Retina (tissue), 1 donor: ENCODE measurements around the gene CHD6.
"Not testable (repeated sequence)": the region's sequence is repeated elsewhere in the genome, so short reads cannot be mapped to it uniquely, and the experiment has no call there.

ENCODE experiments used
- DNase-seq: peaks from one replicate; pipeline ENCODE4 v3.0.0-alpha.2; 2016

CHD6 gene

GRCh38 chr20:41538810-41539596 is 79.2 kb downstream of the CHD6 start:
- DNase-seq: no peak

- DNase-seq: no peak
Measured at GRCh38 chr20:41537865-41538264, 80.3 kb downstream of the CHD6 start.

GRCh38 chr20:41535551-41535950 is 82.6 kb downstream of the CHD6 start:
- DNase-seq: not testable (repeated sequence)

- DNase-seq: no peak
Measured at GRCh38 chr20:41534842-41535241, 83.3 kb downstream of the CHD6 start.

GRCh38 chr20:41534170-41534569 is 84.0 kb downstream of the CHD6 start:
- no peak for DNase-seq

- no peak for DNase-seq
Measured at GRCh38 chr20:41533537-41534136, 84.5 kb downstream of the CHD6 start.

- no peak for DNase-seq
Measured at GRCh38 chr20:41532935-41533334, 85.2 kb downstream of the CHD6 start.

GRCh38 chr20:41531518-41532275 is 86.5 kb downstream of the CHD6 start:
- no peak for DNase-seq

- DNase-seq: no peak
Measured at GRCh38 chr20:41530923-41531322, 87.3 kb downstream of the CHD6 start.

GRCh38 chr20:41526327-41526726 is 91.8 kb downstream of the CHD6 start:
- DNase-seq: no peak

- peak; percentile 6 for DNase-seq
Measured at GRCh38 chr20:41524980-41525613, 93.1 kb downstream of the CHD6 start.

- no peak for DNase-seq
Measured at GRCh38 chr20:41523857-41524256, 94.3 kb downstream of the CHD6 start.

- no peak for DNase-seq
Measured at GRCh38 chr20:41513829-41514228, 104.3 kb downstream of the CHD6 start.

- no peak for DNase-seq
Measured at GRCh38 chr20:41512624-41513023, 105.6 kb downstream of the CHD6 start.

- no peak for DNase-seq
Measured at GRCh38 chr20:41510847-41511450, 107.2 kb downstream of the CHD6 start.

GRCh38 chr20:41510224-41510623 is 108.0 kb downstream of the CHD6 start:
- DNase-seq: no peak

- DNase-seq: no peak
Measured at GRCh38 chr20:41509316-41510200, 108.6 kb downstream of the CHD6 start.

- DNase-seq: no peak
Measured at GRCh38 chr20:41508335-41508734, 109.8 kb downstream of the CHD6 start.

- no peak for DNase-seq
Measured at GRCh38 chr20:41507851-41508250, 110.3 kb downstream of the CHD6 start.

- no peak for DNase-seq
Measured at GRCh38 chr20:41507436-41507835, 110.7 kb downstream of the CHD6 start.

GRCh38 chr20:41506192-41506915 is 111.8 kb downstream of the CHD6 start:
- no peak for DNase-seq
